Uterus (tissue), 4 donors: ENCODE data around the gene GNG12. TPM values are rescaled to one million over a fixed set of nuclear protein-coding genes. Genes with fewer than 3 reads are reported as not detected.

Source experiments
- DNase-seq, 2 donors: peaks; one replicate each; pipeline ENCODE4 v3.0.0-alpha.2; 2019 to 2020
- H3K27ac ChIP-seq, 2 donors: fragments of 200-600 bp; sonication (generic); 1 replicate in 1 of 2; 2 replicates in 1 of 2; pipeline ENCODE4 v1.5.1; 2016 to 2018
- H3K27me3 ChIP-seq, 2 donors: fragments of 200-600 bp; sonication (generic); one replicate each; pipeline ENCODE4 v1.5.1; 2018 to 2019; ENCODE audit warnings: control low read depth in 1 of 2
- H3K36me3 ChIP-seq, 2 donors: fragments of 200-600 bp; sonication (generic); one replicate each; pipeline ENCODE4 v1.5.1; 2019; ENCODE audit warnings: control low read depth in 1 of 2
- H3K4me1 ChIP-seq, 2 donors: fragments of 200-600 bp; sonication (generic); one replicate each; pipeline ENCODE4 v1.5.1; 2018 to 2019; ENCODE audit warnings: control low read depth in 1 of 2
- H3K4me3 ChIP-seq, 2 donors: fragments of 200-600 bp; sonication (generic); 1 replicate in 1 of 2; 2 replicates in 1 of 2; pipeline ENCODE4 v1.5.1; 2018 to 2019; ENCODE audit warnings: mild to moderate bottlenecking in 1 of 2
- H3K9me3 ChIP-seq, 2 donors: fragments of 200-600 bp; sonication (generic); one replicate each; pipeline ENCODE4 v1.5.1; 2019; ENCODE audit warnings: control low read depth in 1 of 2
- CTCF ChIP-seq, 4 experiments: fragments of 200-600 bp in 2 of 4; fragments of 450-650 bp in 2 of 4; sonication (generic) in 2 of 4; IDR thresholded peaks; one replicate each; pipeline ENCODE4 v1.5.1; 2016 to 2019; ENCODE audit warnings: antibody characterized with exemption in 4 of 4, mild to moderate bottlenecking in 2 of 4, moderate library complexity in 1 of 4
- POLR2A ChIP-seq, 2 donors: fragments of 450-650 bp; IDR thresholded peaks; one replicate each; pipeline ENCODE4 v1.6.1; 2016; ENCODE audit warnings: antibody characterized with exemption in 2 of 2, mild to moderate bottlenecking in 1 of 2, moderate library complexity in 1 of 2
- intact Hi-C: fragments of 100-400 bp; cut with DNase I; formaldehyde crosslinking; loops from one replicate; pipeline ENCODE4 v1.15.1; 2023; ENCODE audit warnings: low total_unique reads
- total RNA-seq, 4 donors: library from RNA; depleted of rRNA in 3 of 4; stranded (reverse); fragments of >200 nt in 3 of 4; gene quantifications; one replicate each; pipeline versions ENCODE4 v1.1.0 to v1.2.4, GENCODE V29; 2014 to 2023
- donor health status: DM: yes; HTN: yes; CAD: no.

GNG12 gene
- 100 to 1,000 TPM in 3 of 4 donors, 10 to 100 TPM in 1; 45.3 to 179 (median 120) TPM for total RNA-seq

GRCh38 chr1:67832737-67833601 lies at the start of gene GNG12:
Gene GNG12, minus strand, starts transcription at chr1:67833467. Its CDS starts 125,781 bp downstream, at chr1:67707686.
- Histone ChIP-seq H3K36me3 (no peaks in the 10 kb centered on the region), H3K4me3 (peak within 1 kb of the TSS; percentile 70 to 88), H3K9me3 (no peaks in the 10 kb centered on the region), H3K27ac (peak within 1 kb of the TSS; percentile 87 to 93), H3K27me3 (no peaks in the 10 kb centered on the region), H3K4me1 (no peaks in the 10 kb centered on the region)
- intact Hi-C loops = no loop called here
- no peak for TF ChIP-seq CTCF (IDR thresholded peaks at IDR 0.05)
- peak; percentile 38 to 71 for TF ChIP-seq POLR2A (IDR thresholded peaks at IDR 0.05)
- DNase-seq = peak; percentile 73 to 78

- intact Hi-C loops = no loop called here
- H3K4me3 ChIP-seq = no peak overlapping the region
- no peak overlapping the region for H3K27ac ChIP-seq
- H3K36me3 ChIP-seq = no peaks in the 10 kb centered on the region
- TF ChIP-seq CTCF (IDR thresholded peaks at IDR 0.05) = no peak
- no peak for TF ChIP-seq POLR2A (IDR thresholded peaks at IDR 0.05)
- no peak for DNase-seq
- no peaks in the 10 kb centered on the region for H3K27me3 ChIP-seq
- H3K4me1 ChIP-seq = no peaks in the 10 kb centered on the region
- no peaks in the 10 kb centered on the region for H3K9me3 ChIP-seq
Observed at GRCh38 chr1:67882196-67882958, 49.1 kb upstream of the GNG12 start.

- no peak overlapping the region for H3K4me3 ChIP-seq
- TF ChIP-seq CTCF (IDR thresholded peaks at IDR 0.05) = no peak
- no peak for TF ChIP-seq POLR2A (IDR thresholded peaks at IDR 0.05)
- H3K4me1 ChIP-seq = no peaks in the 10 kb centered on the region
- no peaks in the 10 kb centered on the region for H3K27me3 ChIP-seq
- no peak for DNase-seq
- intact Hi-C loops = no loop called here
- H3K9me3 ChIP-seq = no peaks in the 10 kb centered on the region
- no peaks in the 10 kb centered on the region for H3K36me3 ChIP-seq
- H3K27ac ChIP-seq = no peak overlapping the region
Observed at GRCh38 chr1:67880056-67880601, 46.9 kb upstream of the GNG12 start.

GRCh38 chr1:67879485-67879884 lies 46.2 kb upstream of the GNG12 start:
- no peak for TF ChIP-seq POLR2A (IDR thresholded peaks at IDR 0.05)
- TF ChIP-seq CTCF (IDR thresholded peaks at IDR 0.05) = no peak
- Histone ChIP-seq H3K4me3 (no peak overlapping the region), H3K27ac (no peak overlapping the region), H3K36me3 (no peaks in the 10 kb centered on the region), H3K27me3 (no peaks in the 10 kb centered on the region), H3K4me1 (no peaks in the 10 kb centered on the region), H3K9me3 (no peaks in the 10 kb centered on the region)
- intact Hi-C loops = no loop called here
- DNase-seq = no peak
